NCI-H2196 treated with DMSO at 0.1 percent for 48 hours (cell line): ENCODE measurements around the gene KRTAP10-12.

Source experiments
- DNase-seq: peaks from one replicate; lab custom pipeline; 2025; ENCODE audit not compliant: unreplicated experiment; lab: John Stamatoyannopoulos, UW

Gene KRTAP10-12

DNA sequence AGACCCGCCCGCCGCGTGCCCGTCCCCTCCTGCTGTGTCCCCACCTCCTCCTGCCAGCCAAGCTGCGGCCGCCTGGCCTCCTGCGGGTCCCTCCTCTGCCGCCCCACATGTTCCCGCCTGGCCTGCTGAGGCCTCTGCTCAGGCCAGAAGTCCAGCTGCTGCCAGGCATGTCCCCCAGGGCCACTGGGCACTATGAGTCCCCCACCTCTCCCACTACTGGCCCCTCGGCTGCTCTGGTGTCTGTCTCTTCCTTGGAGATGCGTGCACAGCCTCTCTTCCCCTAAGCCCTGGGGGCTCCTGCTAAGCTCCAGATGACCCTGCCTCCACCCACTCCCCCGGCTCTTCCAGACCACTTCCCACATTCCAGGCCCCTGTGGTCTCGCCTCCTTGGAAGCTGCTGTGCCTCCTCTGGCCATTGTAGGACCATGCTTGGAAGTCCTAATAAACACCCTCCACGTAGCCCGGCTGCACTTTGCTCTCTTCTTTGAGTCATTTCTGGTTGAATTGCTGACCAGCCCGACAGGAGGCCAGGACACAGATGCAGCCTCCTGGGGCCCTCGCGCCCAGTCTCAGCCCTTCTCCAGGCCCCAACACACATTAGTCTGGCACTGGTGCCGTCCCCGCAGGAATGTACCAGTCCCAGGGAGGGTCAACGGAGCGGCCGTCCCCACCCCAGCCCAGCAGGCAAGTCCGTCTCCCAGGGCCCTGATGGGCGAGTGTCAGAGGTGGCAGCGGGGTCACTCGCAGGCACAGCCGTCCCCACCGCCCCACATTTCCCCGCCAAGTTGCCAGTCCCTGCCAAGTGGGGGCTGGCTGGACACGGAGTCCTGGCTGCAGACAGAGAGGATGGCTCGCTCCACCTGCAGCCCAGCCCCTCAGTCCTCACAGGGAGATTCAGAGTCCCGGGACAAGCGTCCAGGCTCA lies 1.1 kb downstream of the KRTAP10-12 start:
- DNase-seq, result no peak

DNA sequence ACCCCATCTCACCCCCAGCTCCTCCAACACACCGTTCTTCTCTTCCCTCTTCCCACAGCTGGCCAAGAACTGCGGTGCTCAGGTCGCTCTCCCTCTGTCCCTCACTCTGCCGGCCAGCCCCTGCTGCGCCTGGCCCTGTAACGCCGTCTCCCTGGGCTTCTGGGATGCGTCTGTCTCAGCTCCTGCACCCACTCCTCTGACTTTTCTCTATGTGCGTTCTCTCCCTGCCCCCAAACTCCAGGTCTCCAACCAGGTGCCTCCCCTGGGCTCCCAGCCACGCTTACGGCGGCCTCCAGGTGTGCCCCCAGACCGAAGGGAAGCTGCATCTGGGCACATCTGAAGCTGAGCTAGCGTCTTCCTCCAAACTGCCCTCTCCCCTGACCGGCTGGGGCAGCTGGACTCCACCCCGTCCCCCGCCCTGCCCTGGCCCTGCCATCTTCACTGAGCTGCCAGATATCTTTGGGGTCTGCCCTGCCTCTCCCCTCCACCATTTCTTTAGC lies 2.6 kb downstream of the KRTAP10-12 start:
- no peak for DNase-seq

DNA sequence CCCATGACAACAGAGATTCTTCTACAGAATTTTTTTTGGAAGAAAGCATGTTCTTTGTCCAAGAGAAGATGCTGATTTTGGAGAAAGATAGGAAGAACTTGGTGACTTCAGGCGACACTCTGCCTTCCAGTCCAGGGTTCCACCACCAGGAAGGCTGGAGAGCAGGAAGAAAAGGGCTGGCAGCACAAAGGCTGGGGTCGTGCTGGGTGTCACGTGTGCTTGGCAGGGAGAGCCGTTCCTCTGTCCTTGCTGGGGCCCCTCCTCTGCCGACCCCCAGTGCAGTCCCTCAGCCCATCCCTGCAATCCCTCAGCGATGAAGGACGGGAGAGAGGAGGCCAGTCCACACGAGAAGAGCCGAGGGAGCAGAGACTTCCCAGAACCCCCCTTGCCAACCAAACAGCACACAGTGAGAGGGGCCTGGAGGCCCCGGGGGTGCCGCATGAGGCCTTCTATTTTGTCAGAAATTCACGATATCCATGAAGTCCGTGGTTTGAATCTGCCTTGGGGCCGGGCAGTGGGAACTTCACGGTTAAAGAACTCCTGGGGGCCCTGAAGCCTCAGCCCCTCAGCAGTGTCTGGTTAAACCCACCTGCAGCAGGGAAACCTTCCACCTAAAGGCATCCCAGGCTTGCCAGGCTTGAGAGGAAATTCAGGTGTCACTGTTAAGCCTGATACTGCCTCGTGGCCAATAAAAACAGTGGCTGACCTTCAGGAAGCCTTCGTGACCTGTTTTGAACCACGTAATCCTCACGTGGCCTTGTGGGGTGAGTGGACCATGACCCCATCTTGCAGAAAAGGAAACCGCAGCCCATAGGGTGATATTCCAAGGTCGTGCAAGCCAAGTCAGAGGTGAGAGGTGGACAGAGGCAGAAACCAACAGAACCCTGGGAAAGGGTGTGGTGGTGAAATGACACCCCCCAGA lies 3.4 kb downstream of the KRTAP10-12 start:
- DNase-seq, result no peak

DNA sequence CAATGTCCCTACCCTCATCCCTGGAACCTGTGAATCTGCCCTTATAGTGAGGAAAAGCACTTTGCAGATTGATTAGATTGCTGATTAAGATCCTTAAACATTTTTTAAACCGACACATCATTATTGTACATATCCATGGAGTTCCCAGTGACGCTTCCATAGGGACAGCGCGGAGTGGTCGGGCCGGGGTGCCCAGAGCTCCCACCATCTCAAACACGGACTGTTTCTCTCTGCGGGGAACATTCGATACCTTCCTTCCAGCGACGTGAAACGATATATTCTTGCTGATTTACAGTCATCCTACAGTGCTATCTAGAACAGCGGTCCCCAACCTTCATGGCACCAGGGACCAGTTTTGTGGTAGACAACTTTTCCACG lies 4.0 kb downstream of the KRTAP10-12 start:
- DNase-seq, result no peak

DNA sequence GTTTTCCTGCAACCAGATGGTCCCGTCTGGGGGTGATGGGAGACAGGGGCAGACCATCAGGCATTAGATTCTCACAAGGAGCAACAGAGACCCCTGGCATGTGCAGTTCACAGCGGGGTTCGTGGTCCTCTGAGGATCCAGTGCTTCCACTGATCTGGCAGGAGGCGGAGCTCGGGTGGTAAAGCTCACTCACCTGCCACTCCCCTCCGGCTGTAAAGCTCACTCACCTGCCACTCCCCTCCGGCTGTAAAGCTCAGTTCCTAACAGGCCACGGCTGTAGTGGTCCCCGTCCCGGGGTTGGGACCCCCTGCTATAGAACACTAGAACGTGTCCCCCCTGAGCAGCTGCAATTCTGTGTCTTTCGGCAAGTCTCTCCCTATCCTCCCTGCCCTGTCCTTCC lies 4.6 kb downstream of the KRTAP10-12 start:
- DNase-seq, result no peak

DNA sequence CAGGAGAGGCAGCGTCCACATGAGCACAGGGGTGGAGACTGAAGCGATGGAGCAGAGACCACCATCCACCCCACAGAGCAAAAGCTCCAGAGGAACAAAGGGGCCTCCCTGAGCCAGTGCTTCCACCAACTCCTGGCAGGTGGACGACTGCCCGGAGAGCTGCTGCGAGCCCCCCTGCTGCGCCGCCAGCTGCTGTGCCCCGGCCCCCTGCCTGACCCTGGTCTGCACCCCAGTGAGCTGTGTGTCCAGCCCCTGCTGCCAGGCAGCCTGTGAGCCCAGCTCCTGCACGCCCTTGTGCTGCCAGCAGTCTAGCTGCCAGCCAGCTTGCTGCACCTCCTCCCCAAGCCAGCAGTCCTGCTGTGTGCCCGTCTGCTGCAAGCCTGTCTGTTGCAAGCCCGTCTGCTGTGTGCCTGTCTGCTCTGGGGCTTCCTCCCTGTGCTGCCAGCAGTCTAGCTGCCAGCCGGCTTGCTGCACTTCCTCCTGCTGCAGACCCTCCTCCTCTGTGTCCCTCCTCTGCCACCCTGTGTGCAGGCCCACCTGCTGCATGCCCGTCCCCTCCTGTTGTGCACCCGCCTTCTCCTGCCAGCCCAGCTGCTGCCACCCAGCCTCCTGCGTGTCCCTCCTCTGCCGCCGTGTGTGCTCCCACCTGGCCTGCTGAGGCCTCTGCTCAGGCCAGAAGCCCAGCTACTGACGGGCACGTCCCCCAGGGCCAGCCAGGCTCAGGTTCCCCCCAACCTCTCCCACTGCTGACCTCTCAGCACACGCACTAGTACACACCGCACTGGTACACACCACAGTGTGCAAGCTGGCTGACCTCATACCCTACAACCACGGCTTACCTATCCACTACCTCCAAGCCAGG lies 5.4 kb downstream of the KRTAP10-12 start:
- DNase-seq, result no peak

DNA sequence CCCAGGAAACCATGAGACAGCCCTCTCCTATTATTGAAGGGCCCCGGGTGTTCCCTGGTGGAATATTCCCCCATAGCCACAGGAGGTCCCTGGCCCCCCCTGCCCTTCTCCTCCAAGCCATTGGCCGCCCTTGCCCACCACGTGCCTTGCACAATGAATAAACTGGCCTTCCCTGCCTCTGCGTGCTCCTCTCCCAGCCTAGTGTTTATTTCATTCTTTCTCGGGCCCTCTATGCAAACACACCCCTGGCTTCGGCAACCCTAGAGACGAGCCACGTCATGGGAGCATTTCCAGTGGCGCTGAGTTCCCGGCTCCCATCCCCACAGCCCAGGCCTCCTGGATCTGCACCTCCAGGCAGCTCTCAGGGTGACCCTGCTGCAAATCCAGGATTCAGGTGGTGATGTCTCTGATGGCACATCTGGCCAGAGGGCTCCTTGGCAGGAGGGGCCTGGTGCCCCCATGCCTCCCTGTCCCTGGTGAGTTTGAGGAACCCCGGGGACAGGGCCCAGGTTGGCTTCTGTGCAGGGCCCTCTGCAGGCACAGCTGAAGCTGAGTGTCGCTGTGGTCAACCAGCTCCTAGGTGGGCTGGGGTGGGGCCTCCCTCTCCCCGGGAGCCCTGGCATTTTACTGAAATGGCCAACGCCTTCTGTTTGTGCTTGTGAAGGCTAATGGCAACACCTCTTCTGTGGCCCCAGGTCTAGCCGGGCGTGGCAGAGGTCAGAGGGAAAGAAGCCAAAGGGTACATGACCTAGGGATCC lies 6.2 kb downstream of the KRTAP10-12 start:
- no peak for DNase-seq

DNA sequence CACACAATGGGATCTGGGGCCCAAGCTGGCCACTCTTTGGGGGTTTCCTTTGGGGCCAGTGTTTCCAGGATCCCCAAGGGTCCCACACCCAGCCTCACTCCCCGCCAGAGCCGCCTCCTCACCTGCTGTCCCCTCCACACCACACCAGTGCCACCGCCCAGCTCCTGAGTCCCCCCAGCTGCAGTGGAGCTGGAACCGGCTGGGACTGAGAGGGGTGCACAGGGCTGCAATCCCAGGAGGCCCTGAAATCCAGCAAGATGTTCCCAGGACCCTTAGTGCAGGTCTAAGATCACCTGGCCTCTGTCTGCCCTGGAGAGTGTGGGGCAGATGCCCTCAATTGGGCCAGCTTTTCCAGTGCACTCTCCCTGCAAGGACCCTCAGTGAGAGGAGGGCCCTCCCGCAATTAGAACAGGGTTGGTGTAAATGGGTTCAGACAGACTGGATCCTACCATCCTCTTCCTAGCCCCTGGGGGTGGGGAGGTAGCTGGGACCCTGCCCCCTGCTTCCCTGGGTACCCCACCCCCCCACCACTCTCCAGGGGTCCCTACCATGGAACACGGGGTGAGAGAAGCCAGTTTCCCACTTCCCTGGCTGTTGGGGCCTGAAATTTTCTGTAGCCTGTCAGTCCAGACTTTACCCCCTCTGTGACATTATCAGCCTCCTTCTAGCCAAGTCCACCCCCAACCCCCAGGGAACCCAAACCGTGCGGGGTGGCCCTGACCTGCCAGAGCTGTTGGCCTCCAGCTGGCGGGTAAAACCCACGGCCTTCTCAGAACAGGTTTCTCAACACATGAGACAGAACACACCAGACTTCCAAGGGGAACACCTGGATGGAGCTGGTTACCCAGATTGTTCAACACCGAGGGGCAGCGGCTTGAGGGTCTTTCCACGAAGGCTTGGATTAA lies 7.0 kb downstream of the KRTAP10-12 start:
- no peak for DNase-seq

DNA sequence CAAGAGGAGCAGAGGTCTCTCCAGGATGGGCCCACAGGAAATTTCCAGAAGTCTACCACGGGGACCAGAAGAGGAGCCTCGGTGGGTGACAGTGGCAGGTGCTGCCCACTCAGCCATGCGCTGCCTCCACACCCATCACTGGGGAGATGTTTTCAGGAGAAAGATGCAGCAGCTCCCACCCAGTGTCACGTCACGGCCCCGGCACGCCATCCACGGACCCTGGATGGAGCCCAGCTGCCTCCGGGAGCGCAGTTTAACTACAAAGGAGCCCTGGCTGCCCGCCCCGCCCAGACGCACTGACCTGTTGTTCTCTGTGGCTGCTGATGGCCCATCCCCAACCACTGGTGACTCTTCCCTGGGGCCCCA lies 7.6 kb downstream of the KRTAP10-12 start:
- DNase-seq, result no peak

DNA sequence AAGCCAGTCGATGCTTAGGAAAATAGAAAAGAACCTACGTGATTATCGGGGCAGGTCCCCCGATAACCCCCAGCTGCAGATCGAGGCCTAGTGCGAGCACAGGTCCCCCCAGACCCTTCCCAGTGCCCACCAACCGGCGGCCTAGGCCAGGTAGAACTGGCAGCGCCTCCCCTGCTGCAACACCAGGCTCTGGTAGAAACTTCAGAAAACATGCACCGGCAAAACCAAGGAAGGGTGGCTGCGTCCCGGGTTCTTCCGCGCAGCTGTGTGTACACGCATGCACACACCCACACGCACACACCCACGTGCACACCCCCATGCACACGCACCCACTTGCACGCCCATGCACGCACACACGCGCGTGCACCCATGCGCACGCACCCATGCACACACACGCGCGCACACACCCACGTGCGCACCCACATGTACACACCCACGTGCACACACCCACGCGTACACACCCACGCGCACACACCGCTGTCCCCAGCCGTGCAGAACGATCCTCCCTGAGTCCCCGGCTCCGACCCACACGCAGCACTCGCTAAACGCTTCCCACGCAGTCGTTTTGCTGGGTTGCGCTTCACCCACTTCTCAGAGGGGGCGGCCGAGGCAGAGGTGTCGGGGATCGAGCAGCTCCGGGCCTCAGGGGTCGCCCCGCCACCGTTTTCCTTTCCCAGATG lies 9.2 kb downstream of the KRTAP10-12 start:
- DNase-seq, result no peak

DNA sequence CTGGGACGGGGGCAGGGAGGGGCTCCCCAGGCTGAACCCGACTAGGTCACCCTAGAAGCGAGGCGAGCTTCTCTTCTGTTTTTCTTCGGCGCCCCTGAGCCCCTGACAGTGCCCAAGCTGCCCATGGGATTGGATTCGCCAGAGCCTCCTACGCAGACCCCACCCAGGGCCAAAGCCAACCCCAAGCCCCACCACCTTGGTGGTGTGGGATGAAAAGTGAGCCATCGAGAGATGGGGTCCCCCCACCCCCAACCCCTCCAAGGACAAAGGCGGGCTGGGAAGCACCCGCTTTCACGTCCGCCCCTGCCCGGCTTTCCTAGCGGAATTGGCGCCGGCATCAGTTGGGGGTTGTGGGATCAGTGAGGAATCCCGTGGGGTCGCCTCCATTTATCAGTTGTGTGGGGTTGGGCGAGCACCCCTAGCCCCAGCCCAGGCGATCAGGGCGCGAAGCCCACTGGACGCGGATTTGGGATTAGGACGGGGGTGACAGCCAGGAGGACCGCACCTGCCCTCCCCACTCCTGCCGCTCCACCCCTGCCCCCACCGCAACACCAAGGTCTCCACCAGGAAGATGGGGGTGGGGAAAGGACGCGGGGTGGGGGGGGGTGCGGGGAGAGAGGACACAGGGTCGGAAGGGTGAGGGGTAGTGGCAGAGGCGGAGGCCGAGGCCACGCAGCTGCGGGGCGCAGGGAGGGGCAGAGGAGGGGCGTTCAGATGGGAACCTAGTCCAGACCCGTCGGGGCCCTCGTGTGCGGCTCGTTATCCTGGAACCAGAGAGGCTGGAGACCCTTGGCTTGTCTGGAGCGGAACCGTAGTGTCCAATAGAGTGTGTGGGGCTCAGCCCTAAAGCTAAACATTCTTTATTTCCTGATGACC lies 10.0 kb downstream of the KRTAP10-12 start:
- DNase-seq, result no peak

DNA sequence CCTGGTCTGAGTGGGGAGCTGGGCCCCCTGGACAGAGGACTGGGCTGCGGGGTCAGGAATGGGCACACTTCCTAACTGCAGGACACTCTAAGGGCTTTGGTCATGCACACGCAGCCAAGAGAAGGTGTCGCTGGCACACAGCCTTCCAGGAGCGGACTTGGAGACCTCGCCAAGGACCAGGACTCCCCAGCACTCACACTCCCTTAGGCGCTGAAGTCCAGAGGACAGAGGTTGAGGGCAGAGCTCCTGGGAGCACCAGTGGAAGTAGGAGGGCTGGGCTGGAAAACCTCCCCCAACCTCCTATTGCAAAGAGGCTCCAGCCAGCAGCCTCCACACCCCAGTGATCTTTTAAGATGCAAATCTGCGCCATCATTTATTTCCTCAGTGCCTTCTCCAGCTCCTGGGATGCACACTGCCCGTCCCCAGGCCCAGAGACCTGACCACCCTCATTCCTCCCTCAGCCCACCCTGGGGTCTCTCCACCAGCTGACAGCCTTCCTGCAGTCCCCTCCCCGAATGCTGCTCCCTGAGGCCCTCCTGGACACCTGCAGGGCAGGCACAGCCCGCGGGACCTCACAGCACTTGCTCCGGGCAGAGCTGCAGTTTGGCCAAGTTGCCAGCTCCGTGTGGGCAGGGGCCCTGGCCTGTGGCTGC lies 11.4 kb downstream of the KRTAP10-12 start:
- no peak for DNase-seq

DNA sequence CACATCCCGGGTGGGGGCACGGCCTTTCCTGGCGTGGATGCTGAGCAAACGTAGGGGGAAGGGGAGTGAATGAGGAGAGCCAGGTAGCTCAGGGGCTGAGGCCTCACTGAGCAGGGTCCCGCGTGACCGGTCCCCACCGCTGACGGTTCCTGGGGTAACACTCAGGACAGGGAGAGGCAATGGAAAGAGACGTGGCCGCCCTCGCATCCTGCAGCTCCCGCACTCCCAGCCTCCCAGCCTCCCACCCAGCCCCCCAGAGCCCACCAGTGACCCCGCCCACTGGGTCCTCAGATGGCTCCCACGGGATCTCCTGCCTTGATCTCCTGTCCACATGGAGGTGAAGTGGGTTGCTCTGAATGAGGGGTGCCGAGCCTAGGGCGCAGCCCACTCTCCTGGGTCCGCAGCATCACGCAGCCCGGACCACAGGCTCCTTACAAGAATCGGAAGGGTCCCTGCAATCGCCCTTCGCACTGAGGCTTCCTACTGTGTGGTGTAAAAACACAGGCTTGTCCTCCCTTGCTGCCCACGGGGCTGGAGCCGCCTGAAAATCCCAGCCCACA lies 12.0 kb downstream of the KRTAP10-12 start:
- no peak for DNase-seq

DNA sequence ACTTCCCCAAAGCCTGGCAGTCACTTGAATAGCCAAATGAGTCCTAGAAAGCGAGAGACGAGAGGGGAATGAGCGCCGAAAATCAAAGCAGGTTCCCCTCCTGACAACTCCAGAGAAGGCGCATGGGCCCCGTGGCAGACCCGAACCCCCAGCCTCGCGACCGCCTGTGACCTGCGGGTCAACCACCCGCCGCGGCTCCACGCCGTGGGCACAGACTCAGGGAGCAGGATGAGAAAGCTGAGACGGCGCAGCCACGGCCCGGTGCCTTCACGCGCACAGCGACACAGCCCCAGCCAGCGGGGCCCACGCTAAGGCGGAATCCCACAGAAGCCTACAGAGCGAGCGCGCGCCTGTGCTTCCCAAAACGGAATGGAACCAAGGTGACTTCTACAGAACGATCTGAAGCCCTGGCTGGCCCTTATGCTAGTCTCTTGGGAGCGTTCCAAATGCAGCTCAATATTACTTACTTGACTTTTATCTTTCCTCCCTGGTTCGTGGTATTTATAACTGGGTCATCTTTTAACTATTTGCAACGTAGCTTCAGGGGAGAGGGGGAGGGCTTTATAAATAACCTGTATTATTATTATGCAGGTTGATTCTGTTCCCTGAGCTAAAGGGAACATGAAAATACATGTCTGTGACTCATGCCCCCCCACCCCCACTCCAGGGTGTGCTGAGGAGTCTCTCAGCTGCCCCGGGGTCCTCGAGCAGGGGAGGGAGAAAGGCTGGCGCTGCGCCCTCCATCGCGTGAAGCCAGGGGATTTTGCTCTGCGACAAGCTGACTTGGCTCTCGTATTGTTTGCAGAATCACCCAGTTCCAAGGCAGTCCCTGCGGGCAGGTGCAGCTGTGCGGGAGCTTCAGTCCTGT lies 12.7 kb downstream of the KRTAP10-12 start:
- DNase-seq, result peak; percentile 29

DNA sequence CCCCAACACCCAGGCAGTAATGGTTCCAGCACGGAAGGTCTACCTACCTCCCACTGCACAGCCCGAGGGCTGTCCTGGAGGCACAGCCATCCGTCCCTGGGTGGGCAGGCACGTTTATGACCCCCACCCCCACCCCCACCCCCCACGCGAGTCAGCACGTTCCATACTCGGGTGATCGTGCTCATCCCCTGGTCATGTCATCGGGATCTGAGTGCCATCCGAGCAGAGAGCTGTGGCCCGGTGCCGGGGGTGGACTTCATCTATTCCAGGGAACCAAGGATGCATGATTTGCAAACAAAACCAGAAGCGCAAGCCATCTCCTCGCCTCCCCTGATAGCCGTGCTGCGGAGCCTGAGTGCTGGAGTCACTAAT lies 13.3 kb downstream of the KRTAP10-12 start:
- DNase-seq, result no peak

DNA sequence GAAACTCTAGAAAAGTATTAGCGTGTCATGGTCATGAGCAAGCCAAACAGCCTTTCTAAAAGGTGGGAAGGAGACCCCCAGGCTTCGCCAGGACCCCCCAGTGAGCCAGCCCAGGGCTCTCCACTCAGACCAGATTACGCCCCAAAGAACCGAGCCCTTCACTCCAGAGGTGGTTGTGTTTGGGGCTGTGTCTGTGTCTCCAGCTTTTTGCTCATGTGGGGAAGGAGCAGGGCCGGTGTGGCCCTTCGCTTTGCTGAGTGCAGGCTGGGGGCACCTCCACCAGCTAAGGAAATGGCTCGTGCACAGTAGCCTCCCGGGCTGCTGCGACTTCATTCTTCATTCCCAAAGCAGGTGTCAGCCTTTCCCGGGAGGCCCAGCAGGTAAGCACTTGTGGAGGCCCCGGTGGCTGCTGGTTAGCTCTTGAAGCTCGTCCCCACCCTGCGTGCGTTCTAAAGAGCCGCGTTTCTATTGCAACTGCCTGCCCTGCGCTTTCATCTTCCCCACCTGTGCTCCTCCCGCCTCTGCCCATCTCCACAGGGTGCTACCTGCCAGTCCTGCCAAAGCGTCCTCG lies 13.9 kb downstream of the KRTAP10-12 start:
- DNase-seq, result peak; percentile 51
